Measurements from ENCODE around the gene ASCL1. TPM values are rescaled to one million over a fixed set of nuclear protein-coding genes. Genes with fewer than 3 reads are reported as not detected.

The ASCL1 gene
- total and polyA plus RNA-seq, 2 donors (not counting 1 experiment from before 2014, with no cell fraction given), result not detected

DNA sequence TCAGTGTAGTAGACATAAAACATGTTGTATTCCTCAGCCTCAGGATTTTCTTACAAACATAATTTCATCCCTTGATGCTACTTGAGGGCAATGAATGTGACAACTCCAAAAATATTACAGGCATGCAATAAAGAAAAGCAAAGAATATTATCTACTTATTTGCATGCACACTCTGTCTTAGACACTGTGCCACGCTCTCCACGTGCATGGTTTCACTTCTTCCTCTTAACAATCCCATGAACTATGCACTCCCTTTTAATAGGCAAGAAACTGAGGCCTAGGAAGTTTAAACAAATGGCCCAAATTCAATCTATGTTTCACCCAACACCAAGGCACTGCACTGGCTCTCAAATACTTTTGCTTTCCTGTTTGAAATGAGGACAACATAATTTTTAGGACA, 38.6 kb upstream of the ASCL1 start:
- Histone ChIP-seq H3K9ac (ENCODE audit: insufficient read depth, low read length) (no peak overlapping the region), H3K9me3 (ENCODE audit: control insufficient read depth, insufficient read depth, low read depth, low read length) (no peaks in the 10 kb centered on the region), H2AFZ (ENCODE audit: low read length) (no peak overlapping the region), H3K79me2 (ENCODE audit: control insufficient read depth, insufficient read depth, low read length) (no peaks in the 10 kb centered on the region), H3K4me1 (ENCODE audit: control insufficient read depth, extremely low read depth, insufficient read depth, low read length) (no peaks in the 10 kb centered on the region), H3K27me3 (ENCODE audit: control insufficient read depth, insufficient read depth, low read length) (no peaks in the 10 kb centered on the region), H3K4me3 (replicated peaks in 1 of 4; ENCODE audit: control extremely low read depth in 1 of 4, insufficient read depth in 1 of 4, low read depth in 3 of 4, low read length in 4 of 4) (no peak overlapping the region), H3K36me3 (ENCODE audit: control insufficient read depth, insufficient read depth, low read length) (no peaks in the 10 kb centered on the region), H3K4me2 (ENCODE audit: extremely low read depth, insufficient read depth, low read length) (no peak overlapping the region), H3K27ac (ENCODE audit: insufficient read depth, low read length) (no peak overlapping the region), H4K20me1 (ENCODE audit: control insufficient read depth, extremely low read depth, insufficient read depth, low read length) (no peaks in the 10 kb centered on the region)
- no peak for DNase-seq (ENCODE audit: low read depth in 2 of 2)
- TF ChIP-seq, protein P1, sequence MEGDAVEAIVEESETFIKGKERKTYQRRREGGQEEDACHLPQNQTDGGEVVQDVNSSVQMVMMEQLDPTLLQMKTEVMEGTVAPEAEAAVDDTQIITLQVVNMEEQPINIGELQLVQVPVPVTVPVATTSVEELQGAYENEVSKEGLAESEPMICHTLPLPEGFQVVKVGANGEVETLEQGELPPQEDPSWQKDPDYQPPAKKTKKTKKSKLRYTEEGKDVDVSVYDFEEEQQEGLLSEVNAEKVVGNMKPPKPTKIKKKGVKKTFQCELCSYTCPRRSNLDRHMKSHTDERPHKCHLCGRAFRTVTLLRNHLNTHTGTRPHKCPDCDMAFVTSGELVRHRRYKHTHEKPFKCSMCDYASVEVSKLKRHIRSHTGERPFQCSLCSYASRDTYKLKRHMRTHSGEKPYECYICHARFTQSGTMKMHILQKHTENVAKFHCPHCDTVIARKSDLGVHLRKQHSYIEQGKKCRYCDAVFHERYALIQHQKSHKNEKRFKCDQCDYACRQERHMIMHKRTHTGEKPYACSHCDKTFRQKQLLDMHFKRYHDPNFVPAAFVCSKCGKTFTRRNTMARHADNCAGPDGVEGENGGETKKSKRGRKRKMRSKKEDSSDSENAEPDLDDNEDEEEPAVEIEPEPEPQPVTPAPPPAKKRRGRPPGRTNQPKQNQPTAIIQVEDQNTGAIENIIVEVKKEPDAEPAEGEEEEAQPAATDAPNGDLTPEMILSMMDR (conservative IDR thresholded peaks at IDR 0.05 in 1 of 2, IDR thresholded peaks at IDR 0.05 in 1 of 2; ENCODE audit: low read depth in 1 of 2, low read length in 2 of 2), result no peak
- no peak for TF ChIP-seq EZH2 (IDR thresholded peaks at IDR 0.05; ENCODE audit: low read length, missing control alignments)

DNA sequence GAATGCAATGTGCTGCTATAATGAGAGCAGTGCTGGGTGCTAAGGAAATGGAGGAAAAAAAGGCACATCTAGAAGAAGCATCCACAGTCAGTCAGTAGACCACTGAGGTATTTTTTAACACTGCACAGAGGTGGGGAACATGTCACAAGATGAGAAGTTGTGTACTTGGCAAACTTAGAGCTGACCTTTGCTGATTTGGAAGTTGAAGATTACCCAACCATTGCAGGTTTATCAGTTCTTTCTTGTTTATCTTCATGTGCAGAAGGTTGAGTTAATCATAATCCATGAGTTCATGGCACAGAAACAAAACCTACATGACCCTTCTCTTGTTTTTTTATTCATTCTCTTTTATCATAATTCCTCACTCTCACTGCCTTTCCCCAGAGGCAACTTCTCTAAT, 37.2 kb upstream of the ASCL1 start:
- no peak overlapping the region for H3K4me3 ChIP-seq (replicated peaks in 1 of 4; ENCODE audit: control extremely low read depth in 1 of 4, insufficient read depth in 1 of 4, low read depth in 3 of 4, low read length in 4 of 4)
- no peak overlapping the region for H2AFZ ChIP-seq (ENCODE audit: low read length)
- H3K4me2 ChIP-seq (ENCODE audit: extremely low read depth, insufficient read depth, low read length), result no peak overlapping the region
- H3K79me2 ChIP-seq (ENCODE audit: control insufficient read depth, insufficient read depth, low read length), result no peaks in the 10 kb centered on the region
- H3K36me3 ChIP-seq (ENCODE audit: control insufficient read depth, insufficient read depth, low read length), result no peaks in the 10 kb centered on the region
- H4K20me1 ChIP-seq (ENCODE audit: control insufficient read depth, extremely low read depth, insufficient read depth, low read length), result no peaks in the 10 kb centered on the region
- DNase-seq (ENCODE audit: low read depth in 2 of 2), result no peak
- H3K9ac ChIP-seq (ENCODE audit: insufficient read depth, low read length), result no peak overlapping the region
- TF ChIP-seq, protein P1 (conservative IDR thresholded peaks at IDR 0.05 in 1 of 2, IDR thresholded peaks at IDR 0.05 in 1 of 2; ENCODE audit: low read depth in 1 of 2, low read length in 2 of 2), result no peak
- no peak for TF ChIP-seq EZH2 (IDR thresholded peaks at IDR 0.05; ENCODE audit: low read length, missing control alignments)
- H3K9me3 ChIP-seq (ENCODE audit: control insufficient read depth, insufficient read depth, low read depth, low read length), result no peaks in the 10 kb centered on the region
- no peak overlapping the region for H3K27ac ChIP-seq (ENCODE audit: insufficient read depth, low read length)
- no peaks in the 10 kb centered on the region for H3K4me1 ChIP-seq (ENCODE audit: control insufficient read depth, extremely low read depth, insufficient read depth, low read length)
- H3K27me3 ChIP-seq (ENCODE audit: control insufficient read depth, insufficient read depth, low read length), result no peaks in the 10 kb centered on the region

DNA sequence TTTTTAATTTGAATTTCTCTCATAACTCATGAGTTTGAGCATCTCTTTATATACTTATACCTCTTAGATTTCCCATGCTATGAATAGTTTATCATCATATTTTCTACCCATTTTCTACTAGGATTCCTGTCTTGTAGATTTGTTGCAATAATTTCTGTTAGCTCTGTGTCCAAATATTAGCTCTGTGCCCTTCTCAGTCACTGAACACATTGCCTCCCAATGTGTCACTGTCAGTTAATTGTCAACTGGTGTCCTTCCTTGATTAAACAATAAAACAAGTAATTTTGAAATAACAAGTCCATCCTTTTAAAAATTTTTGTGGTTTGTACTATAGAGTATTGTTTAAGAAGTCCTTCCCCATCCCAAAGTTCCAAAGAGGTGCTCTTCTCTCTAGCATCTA, 36.2 kb upstream of the ASCL1 start:
- no peak for DNase-seq (ENCODE audit: low read depth in 2 of 2)
- Histone ChIP-seq H4K20me1 (ENCODE audit: control insufficient read depth, extremely low read depth, insufficient read depth, low read length) (no peaks in the 10 kb centered on the region), H3K4me2 (ENCODE audit: extremely low read depth, insufficient read depth, low read length) (no peak overlapping the region), H3K27me3 (ENCODE audit: control insufficient read depth, insufficient read depth, low read length) (no peaks in the 10 kb centered on the region), H3K9ac (ENCODE audit: insufficient read depth, low read length) (no peak overlapping the region), H3K36me3 (ENCODE audit: control insufficient read depth, insufficient read depth, low read length) (no peaks in the 10 kb centered on the region), H3K4me1 (ENCODE audit: control insufficient read depth, extremely low read depth, insufficient read depth, low read length) (no peaks in the 10 kb centered on the region), H3K9me3 (ENCODE audit: control insufficient read depth, insufficient read depth, low read depth, low read length) (no peaks in the 10 kb centered on the region), H2AFZ (ENCODE audit: low read length) (no peak overlapping the region), H3K4me3 (replicated peaks in 1 of 4; ENCODE audit: control extremely low read depth in 1 of 4, insufficient read depth in 1 of 4, low read depth in 3 of 4, low read length in 4 of 4) (no peak overlapping the region), H3K79me2 (ENCODE audit: control insufficient read depth, insufficient read depth, low read length) (no peaks in the 10 kb centered on the region), H3K27ac (ENCODE audit: insufficient read depth, low read length) (no peak overlapping the region)
- no peak for TF ChIP-seq EZH2 (IDR thresholded peaks at IDR 0.05; ENCODE audit: low read length, missing control alignments)
- TF ChIP-seq, protein P1 (conservative IDR thresholded peaks at IDR 0.05 in 1 of 2, IDR thresholded peaks at IDR 0.05 in 1 of 2; ENCODE audit: low read depth in 1 of 2, low read length in 2 of 2), result no peak

Measured in fibroblast of lung (primary cell).